Liver (tissue), 3 donors: ENCODE data around the gene MRPL21.

Source experiments
- RAD21 ChIP-seq, 2 donors: IDR thresholded peaks; 2 replicates each; pipeline ENCODE4 v1.6.1; 2016; ENCODE audit warnings: antibody characterized with exemption in 2 of 2, mild to moderate bottlenecking in 2 of 2
- TAF1 ChIP-seq: conservative IDR thresholded peaks from 2 replicates; pipeline ENCODE4 v1.6.1; 2016; ENCODE audit warnings: antibody characterized with exemption, mild to moderate bottlenecking
- YY1 ChIP-seq: IDR thresholded peaks from 2 replicates; pipeline ENCODE4 v1.6.1; 2016; ENCODE audit warnings: antibody characterized with exemption, mild to moderate bottlenecking
- TF ChIP-seq, protein P1 (sequence below): fragments of 150-350 bp; IDR thresholded peaks from 2 replicates; pipeline ENCODE4 v1.5.1; 2017; ENCODE audit warnings: improper control_type of control experiment, low read depth, low read length; ENCODE audit not compliant: missing input control
- TF ChIP-seq, protein P2 (sequence below): IDR thresholded peaks from 2 replicates; pipeline ENCODE4 v1.6.1; 2016; ENCODE audit warnings: antibody characterized with exemption
- donor health status: healthy.
- donor health status: healthy.

DNA sequence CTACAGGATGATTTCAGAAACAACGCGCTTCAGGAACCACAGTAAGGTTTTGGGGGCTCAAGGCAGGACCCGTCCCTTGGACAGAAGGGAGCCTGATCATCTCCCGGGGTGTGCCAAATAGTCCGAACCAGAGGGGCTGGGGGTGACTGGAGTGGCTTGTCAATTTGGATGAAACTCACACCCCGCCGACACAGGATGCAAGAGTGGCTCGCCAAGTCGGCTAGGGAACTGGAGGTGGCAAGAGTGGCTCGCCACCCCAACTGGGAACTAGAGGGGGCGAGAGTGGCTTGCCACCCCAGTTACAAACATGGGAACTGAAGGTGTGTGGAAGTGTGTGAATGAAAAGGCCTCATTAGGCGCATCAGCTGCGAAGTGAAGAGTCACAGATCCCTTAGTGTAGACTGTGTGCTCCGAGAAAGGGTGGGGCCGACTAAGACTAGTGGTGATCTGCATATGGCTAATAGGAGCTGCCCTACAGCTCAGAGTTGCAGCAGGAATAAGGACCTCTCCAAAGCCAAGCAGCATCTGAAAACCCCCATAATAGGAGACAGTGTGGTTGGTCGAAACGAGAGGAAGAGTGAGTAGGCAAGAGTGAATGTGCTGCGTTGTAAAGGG, 35.3 kb downstream of the MRPL21 start:
- TF ChIP-seq, protein P1, sequence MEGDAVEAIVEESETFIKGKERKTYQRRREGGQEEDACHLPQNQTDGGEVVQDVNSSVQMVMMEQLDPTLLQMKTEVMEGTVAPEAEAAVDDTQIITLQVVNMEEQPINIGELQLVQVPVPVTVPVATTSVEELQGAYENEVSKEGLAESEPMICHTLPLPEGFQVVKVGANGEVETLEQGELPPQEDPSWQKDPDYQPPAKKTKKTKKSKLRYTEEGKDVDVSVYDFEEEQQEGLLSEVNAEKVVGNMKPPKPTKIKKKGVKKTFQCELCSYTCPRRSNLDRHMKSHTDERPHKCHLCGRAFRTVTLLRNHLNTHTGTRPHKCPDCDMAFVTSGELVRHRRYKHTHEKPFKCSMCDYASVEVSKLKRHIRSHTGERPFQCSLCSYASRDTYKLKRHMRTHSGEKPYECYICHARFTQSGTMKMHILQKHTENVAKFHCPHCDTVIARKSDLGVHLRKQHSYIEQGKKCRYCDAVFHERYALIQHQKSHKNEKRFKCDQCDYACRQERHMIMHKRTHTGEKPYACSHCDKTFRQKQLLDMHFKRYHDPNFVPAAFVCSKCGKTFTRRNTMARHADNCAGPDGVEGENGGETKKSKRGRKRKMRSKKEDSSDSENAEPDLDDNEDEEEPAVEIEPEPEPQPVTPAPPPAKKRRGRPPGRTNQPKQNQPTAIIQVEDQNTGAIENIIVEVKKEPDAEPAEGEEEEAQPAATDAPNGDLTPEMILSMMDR, result no peak
- TF ChIP-seq RAD21 (IDR thresholded peaks at IDR 0.05) (no peak), TAF1 (no peak), YY1 (no peak)
- TF ChIP-seq, protein P2, sequence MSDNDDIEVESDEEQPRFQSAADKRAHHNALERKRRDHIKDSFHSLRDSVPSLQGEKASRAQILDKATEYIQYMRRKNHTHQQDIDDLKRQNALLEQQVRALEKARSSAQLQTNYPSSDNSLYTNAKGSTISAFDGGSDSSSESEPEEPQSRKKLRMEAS, result no peak
